Measurements from ENCODE around the gene SH3RF3. TPM values are rescaled to one million over a fixed set of nuclear protein-coding genes. Genes with fewer than 3 reads are reported as not detected.

The SH3RF3 gene
- total and polyA plus RNA-seq, 2 of the 13 experiments (the other 11 are each of a cell fraction or from before 2014, with no cell fraction given) = 0.04 TPM; not detected in 1

DNA sequence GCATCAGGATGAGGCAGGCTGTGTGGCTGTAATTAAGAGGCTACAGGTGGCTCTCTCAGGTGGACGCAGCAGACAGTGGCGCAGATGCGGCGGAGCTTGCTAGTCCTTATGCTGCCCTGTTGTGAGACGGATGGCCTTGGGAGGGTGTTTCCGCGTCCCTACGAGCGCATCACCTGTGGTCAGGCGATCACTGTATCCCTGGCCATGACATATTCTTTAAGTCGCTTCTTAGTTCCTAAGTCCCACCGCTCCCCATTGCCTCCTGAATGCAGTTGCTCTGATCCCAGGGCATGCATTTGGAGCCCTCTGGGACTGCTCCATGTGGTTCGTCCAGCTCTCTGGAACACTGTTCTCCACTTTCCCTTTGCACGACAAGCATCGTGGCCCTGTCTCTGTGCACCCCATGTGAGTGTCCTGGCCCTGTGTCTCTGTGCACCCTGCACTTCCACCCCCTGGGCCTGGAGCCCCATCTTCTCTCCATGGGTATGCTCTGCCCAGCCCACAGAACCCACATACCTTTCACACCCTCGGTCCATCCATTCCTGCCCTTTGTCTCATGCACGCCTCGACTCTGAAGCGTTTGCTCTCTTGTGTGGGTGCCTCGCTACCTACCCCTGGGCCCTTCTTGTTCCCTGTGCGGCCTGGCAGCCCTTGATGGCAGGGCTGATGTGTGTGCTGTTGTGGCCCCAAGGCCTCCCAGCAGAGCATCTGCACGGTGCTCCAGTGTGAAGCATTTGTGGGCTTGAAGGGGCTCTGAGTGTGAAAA lies 74.4 kb downstream of the SH3RF3 start:
- 75% methylated on average over 22 of the region's 22 CpGs for WGBS (ENCODE audit: low lambda C conversion rate)
- POLR2A ChIA-PET = no interaction called here

DNA sequence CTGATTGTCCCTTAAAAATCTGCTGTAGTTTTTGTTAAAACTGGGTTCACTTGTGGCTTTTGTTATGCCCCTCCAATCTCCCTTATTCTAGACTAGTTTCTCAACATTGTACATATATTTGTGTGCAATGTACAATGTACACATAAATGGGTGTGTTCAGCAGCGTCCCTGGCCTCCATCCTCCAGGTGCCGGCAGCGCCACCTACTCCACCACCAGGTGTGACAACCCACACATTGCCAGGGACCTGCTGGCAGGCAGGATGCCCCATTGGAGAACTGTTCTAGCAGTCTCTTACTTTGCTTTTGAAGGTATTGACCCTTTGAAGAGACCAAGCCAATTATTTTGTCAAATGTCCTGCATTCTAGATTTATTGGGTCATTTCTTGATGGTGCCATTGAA lies 75.4 kb downstream of the SH3RF3 start:
- FAIRE-seq (no peak), DNase-seq (ENCODE audit: low spot score) (no peak), ATAC-seq (no peak)
- BruUV-seq (replicated peaks) = no TSS peak
- no peaks in the 10 kb centered on the region for H4K20me1 ChIP-seq (ENCODE audit: insufficient read depth, low read length)
- ChIA-PET CTCF (ENCODE audit: low intra/inter-chr PET ratio, low total read pairs) (no interaction called here), POLR2A (no interaction called here)
- no peaks in the 10 kb centered on the region for H3K9me3 ChIP-seq (ENCODE audit: low read length)
- peaks cover 6% of the 10 kb centered on the region for H3K4me1 ChIP-seq (ENCODE audit: insufficient read depth, low read length)
- H3K27me3 ChIP-seq (ENCODE audit: control insufficient read depth in 1 of 2, insufficient read depth in 2 of 2, low read length in 2 of 2) = peaks cover 0 to 9% of the 10 kb centered on the region in 2 experiments; a peak in 2 of 5 replicates
- intact Hi-C loops (cut with micrococcal nuclease; ENCODE audit: unreplicated experiment) (no loop called here), in situ Hi-C loops (cut with HindIII; ENCODE audit: extremely low pct_ligation_motif_present, low pct_unique_long_range_greater_than_20kb) (no loop called here)
- no peak overlapping the region for H3K9ac ChIP-seq (ENCODE audit: insufficient read depth, low read depth, low read length)
- H3K4me2 ChIP-seq (ENCODE audit: low read depth, low read length) = no peak overlapping the region
- no peak overlapping the region for H2AFZ ChIP-seq (ENCODE audit: low read length)
- H3K27ac ChIP-seq (ENCODE audit: extremely low read length, insufficient read depth, low read length) = no peak overlapping the region
- TF ChIP-seq FOSL2 (CRISPR knock-in tag; IDR thresholded peaks at IDR 0.05) (no peak), ZNF44 (CRISPR knock-in tag; IDR thresholded peaks at IDR 0.05) (no peak), ZSCAN25 (CRISPR knock-in tag; IDR thresholded peaks at IDR 0.05) (no peak), ZNF329 (CRISPR knock-in tag; IDR thresholded peaks at IDR 0.05; ENCODE audit: low read depth) (no peak), ZFYVE20 (CRISPR knock-in tag; IDR thresholded peaks at IDR 0.05; ENCODE audit: borderline replicate concordance, low read depth) (no peak)
- no peaks in the 10 kb centered on the region for H3K36me3 ChIP-seq (replicated peaks in 1 of 2; ENCODE audit: control insufficient read depth in 1 of 2, insufficient read depth in 2 of 2, low read length in 2 of 2)
- H3K79me2 ChIP-seq (ENCODE audit: insufficient read depth, low read length) = no peaks in the 10 kb centered on the region
- WGBS (ENCODE audit: low lambda C conversion rate) = 73% methylated on average over 3 of the region's 3 CpGs
- no peak overlapping the region for H3K4me3 ChIP-seq (replicated peaks in 1 of 3; ENCODE audit: insufficient read depth in 1 of 3, low read depth in 2 of 3, low read length in 3 of 3)

More for the DNA sequence above, 74.4 kb downstream of the SH3RF3 start:
- peaks cover 0 to 9% of the 10 kb centered on the region in 2 experiments; a peak in 2 of 5 replicates for H3K27me3 ChIP-seq (ENCODE audit: control insufficient read depth in 1 of 2, insufficient read depth in 2 of 2, low read length in 2 of 2)
- H3K9me3 ChIP-seq (ENCODE audit: low read length) = no peaks in the 10 kb centered on the region
- ATAC-seq (no peak), FAIRE-seq (no peak), DNase-seq (ENCODE audit: low spot score) (no peak)
- CTCF ChIA-PET (ENCODE audit: low intra/inter-chr PET ratio, low total read pairs) = no interaction called here
- H3K4me2 ChIP-seq (ENCODE audit: low read depth, low read length) = no peak overlapping the region
- TF ChIP-seq, protein P1, sequence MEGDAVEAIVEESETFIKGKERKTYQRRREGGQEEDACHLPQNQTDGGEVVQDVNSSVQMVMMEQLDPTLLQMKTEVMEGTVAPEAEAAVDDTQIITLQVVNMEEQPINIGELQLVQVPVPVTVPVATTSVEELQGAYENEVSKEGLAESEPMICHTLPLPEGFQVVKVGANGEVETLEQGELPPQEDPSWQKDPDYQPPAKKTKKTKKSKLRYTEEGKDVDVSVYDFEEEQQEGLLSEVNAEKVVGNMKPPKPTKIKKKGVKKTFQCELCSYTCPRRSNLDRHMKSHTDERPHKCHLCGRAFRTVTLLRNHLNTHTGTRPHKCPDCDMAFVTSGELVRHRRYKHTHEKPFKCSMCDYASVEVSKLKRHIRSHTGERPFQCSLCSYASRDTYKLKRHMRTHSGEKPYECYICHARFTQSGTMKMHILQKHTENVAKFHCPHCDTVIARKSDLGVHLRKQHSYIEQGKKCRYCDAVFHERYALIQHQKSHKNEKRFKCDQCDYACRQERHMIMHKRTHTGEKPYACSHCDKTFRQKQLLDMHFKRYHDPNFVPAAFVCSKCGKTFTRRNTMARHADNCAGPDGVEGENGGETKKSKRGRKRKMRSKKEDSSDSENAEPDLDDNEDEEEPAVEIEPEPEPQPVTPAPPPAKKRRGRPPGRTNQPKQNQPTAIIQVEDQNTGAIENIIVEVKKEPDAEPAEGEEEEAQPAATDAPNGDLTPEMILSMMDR (CRISPR knock-in tag; IDR thresholded peaks at IDR 0.05) = no peak
- TF ChIP-seq ZNF629 (CRISPR knock-in tag; conservative IDR thresholded peaks at IDR 0.05) (no peak), JARID2 (CRISPR knock-in tag; IDR thresholded peaks at IDR 0.05; ENCODE audit: insufficient replicate concordance) (no peak)
- H4K20me1 ChIP-seq (ENCODE audit: insufficient read depth, low read length) = no peaks in the 10 kb centered on the region
- no peak overlapping the region for H3K4me3 ChIP-seq (replicated peaks in 1 of 3; ENCODE audit: insufficient read depth in 1 of 3, low read depth in 2 of 3, low read length in 3 of 3)
- in situ Hi-C loops (cut with HindIII; ENCODE audit: extremely low pct_ligation_motif_present, low pct_unique_long_range_greater_than_20kb) = no loop called here
- H3K4me1 ChIP-seq (ENCODE audit: insufficient read depth, low read length) = peaks cover 6% of the 10 kb centered on the region
- no peak overlapping the region for H3K27ac ChIP-seq (ENCODE audit: extremely low read length, insufficient read depth, low read length)
- intact Hi-C loops (cut with micrococcal nuclease; ENCODE audit: unreplicated experiment) = no loop called here
- no peak overlapping the region for H3K9ac ChIP-seq (ENCODE audit: insufficient read depth, low read depth, low read length)
- no TSS peak for BruUV-seq (replicated peaks)
- no peaks in the 10 kb centered on the region for H3K36me3 ChIP-seq (replicated peaks in 1 of 2; ENCODE audit: control insufficient read depth in 1 of 2, insufficient read depth in 2 of 2, low read length in 2 of 2)
- no peaks in the 10 kb centered on the region for H3K79me2 ChIP-seq (ENCODE audit: insufficient read depth, low read length)
- H2AFZ ChIP-seq (ENCODE audit: low read length) = no peak overlapping the region
